Left cardiac atrium (tissue), 4 donors: Measurements from ENCODE around the gene BCL7C. TPM values are rescaled to one million over a fixed set of nuclear protein-coding genes. Genes with fewer than 3 reads are reported as not detected.
"Not testable (repeated sequence)": the region's sequence is repeated elsewhere in the genome, so short reads cannot be mapped to it uniquely, and the experiment has no call there.

ENCODE experiments used
- ATAC-seq, 2 donors: fragments of 200-7000 bp; cut with Tn5 transposase; one replicate each; pipeline ENCODE4 v1.9.1; 2020; ENCODE audit warnings: mild to moderate bottlenecking in 2 of 2, moderate library complexity in 2 of 2
- DNase-seq: peaks from one replicate; pipeline ENCODE4 v3.0.0-alpha.2; 2020
- intact Hi-C, 2 donors: fragments of 100-400 bp; cut with DNase I; formaldehyde crosslinking; loops; one replicate each; pipeline versions ENCODE4 v1.14.1 to v1.15.1; 2022 to 2023
- total RNA-seq, 2 donors: library from RNA; stranded (reverse); fragmentation: NEBNext Ultra II Directional; extraction: Animal tissue kit (Norgen Biotek cat#: 25700); gene quantifications; one replicate each; pipeline ENCODE4 v1.2.1, GENCODE V29; 2021
- donor health status: DM: no; HTN: yes; CAD: no.
- donor health status: DM: no; HTN: yes; CAD: no; lungs with severe emphysema.
- donor health status: DM: yes; HTN: yes; CAD: no.
- donor health status: Dilated cardiomyopathy.

The BCL7C gene
- total RNA-seq, 2 donors from 2014 or later, result 20.9 to 27.9 TPM

- ATAC-seq, result no peak
- intact Hi-C loops, result no loop called here
- no peak for DNase-seq
These were observed 6.7 kb upstream of the BCL7C start for GRCh38 chr16:30900588-30900987.

- intact Hi-C loops, result no loop called here
- ATAC-seq (no peak), DNase-seq (no peak)
These were observed 5.9 kb upstream of the BCL7C start for GRCh38 chr16:30899794-30900193.

DNA sequence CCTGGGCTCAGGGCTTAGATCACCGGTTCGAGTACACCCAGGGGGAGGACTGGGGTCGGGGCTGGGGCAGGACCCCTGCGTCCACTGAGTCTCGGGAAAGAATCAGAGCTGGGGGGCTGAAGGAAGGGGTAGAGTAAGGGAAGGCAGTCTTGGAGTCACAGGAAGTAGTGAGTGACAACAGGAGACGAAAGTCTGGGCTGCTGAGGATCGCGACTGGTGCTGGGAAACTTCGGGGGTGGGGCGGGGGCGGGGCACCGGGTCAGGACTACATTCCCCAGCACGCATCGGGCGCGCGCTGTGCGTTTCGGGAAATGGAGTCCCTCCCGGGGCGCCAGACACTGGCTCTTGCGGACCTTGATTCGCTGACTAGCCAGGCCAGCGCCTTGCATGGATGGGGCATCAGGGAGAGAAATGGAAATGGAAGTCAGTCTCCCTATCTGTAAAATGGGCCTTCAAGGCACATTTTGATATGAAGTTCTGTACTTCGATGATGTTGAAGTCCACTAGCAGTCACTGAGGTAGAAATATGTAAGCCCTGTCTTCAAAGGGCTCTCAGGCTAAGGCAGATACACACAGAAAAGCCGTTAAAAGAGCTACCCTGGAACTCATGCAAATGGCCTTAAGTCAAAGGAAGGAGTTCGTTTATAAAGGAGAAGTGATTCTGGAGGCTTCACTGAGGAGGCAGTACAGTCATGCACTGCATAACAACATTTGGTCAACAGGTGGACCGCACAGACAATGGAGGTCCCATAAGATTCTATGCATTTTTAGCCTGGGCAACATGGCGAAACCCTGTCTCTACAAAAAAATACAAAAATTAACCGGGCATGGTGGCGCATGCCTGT, 3.2 kb upstream of the BCL7C start:
- DNase-seq, result peak; percentile 95
- intact Hi-C loops, result no loop called here
- peak; percentile 67 to 75 for ATAC-seq

DNA sequence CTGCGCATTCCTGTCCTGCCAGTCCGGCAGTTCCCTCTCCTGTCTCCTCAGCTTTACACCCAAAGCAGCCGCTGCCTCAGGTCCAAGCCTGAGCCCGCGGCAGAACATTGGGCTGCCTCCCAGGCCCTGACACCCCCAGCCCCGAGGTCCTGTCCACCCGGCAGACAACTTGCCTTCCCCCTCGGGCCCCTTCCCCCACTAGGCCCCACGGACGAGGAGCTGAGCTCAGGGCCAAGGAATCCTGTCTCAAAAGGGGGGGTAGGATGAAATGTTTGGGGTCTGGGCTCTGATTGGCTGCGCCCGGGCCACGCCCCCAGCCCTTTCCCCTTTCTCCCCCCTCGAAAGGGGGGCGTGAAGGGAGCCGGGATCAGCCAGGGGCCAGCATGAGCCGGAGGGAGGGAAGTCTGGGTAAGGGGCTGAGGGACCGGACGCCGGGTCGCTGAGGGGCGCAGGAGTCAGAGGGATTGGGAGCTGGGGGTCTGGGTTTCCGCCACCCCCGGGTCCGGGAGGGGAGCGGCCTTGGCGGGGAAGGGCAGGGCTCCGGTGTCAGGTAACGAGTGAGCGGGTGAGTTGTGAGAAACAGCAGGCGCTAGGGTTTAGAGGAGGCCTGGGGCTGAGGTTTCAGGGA, 2.5 kb upstream of the BCL7C start, which contains the start of gene CTF1:
TSS of gene CTF1 (plus strand) at position 354 of the 628 bp plus-strand sequence. CDS start at position 384, 30 bp downstream.
- intact Hi-C loops, result no loop called here
- DNase-seq (peak; percentile 81), ATAC-seq (peak; percentile 79 to 81)

- intact Hi-C loops, result no loop called here
- ATAC-seq (no peak), DNase-seq (no peak)
These were observed 1.9 kb upstream of the BCL7C start for GRCh38 chr16:30895627-30896260.

DNA sequence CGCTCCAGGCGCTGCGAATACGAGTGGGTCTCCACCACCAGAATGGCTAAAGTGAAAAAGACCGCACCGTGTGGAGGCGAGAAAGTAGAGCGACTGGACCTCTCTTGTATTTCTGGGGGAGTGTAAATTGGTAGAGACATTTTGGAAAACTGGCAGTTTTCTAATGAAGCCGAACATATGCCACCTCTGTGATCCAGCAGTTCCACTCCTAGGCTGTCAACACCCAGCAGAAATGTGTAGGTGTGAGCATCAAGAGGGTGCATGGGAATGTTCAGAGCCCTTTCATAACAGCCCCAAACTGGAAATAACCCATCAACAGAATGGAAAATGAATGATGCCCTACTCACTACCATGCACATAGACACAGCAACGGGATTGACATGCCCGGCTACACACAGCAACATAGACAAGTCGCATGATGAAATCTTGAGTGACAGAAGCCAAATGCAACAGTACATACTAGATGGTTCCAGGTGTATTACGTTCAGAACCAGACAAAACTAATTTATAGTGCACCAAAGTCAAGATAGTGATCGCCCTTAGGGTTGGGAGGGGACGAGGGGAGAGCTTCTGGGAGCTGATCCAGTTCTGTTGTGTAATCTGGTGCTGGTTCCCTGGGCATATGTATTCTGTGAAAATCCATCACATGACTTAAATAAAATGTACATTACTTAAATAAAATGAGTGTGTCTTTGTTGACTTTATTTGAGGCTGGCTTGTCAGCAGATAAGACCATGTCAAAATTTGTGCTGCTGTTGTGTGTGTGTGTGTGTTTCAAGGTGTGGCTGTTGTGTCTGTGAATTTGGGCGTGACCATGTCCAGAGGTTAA, 877 bp upstream of the BCL7C start:
- intact Hi-C loops, result no loop called here
- ATAC-seq (no peak), DNase-seq (no peak)

GRCh38 chr16:30893417-30893743, 497 bp downstream of the BCL7C start:
- ATAC-seq (no peak), DNase-seq (no peak)
- intact Hi-C loops, result no loop called here

- DNase-seq, result no peak
- ATAC-seq, result no peak
- intact Hi-C loops, result no loop called here
These were observed 1.0 kb downstream of the BCL7C start for GRCh38 chr16:30892670-30893416.

DNA sequence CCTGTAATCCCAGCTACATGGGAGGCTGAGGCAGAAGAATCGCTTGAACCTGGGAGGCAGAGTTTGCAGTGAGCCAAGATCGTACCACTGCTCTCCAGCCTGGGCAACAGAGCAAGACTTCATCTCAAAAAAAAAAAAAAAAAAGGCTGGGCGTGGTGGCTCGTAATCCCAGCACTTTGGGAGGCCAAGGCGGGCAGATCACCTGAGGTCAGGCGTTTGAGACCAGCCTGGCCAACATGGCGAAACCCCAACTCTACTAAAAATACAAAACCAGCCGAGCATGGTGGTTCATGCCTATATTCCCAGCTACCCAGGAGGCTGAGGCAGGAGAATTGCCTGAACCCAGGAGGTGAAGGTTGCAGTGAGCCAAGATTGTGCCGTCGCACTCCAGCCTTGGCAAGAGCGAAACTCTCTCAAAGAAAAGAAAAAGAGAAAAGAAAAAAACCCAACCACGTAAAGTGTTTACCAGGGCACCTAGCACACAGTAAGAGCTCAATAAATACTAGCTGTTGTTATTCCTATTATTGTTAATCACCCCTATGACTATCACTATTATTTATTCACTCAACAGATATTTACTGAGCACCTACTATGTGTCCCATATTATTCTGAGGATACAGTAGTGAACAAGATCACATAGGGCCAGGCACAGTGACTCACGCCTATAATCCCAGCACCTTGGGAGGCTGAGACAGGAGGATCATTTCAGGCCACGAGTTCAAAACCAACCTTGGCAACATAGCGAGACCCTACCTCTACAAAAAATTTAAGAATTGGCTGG, 2.6 kb downstream of the BCL7C start:
- ATAC-seq, intact Hi-C loops, DNase-seq: not testable (repeated sequence)

- no peak for ATAC-seq
- intact Hi-C loops, result no loop called here
- DNase-seq, result no peak
These were observed 4.2 kb downstream of the BCL7C start for GRCh38 chr16:30889721-30890120.

GRCh38 chr16:30888856-30889499, 4.9 kb downstream of the BCL7C start:
- no peak for DNase-seq
- intact Hi-C loops, result no loop called here
- no peak for ATAC-seq

DNA sequence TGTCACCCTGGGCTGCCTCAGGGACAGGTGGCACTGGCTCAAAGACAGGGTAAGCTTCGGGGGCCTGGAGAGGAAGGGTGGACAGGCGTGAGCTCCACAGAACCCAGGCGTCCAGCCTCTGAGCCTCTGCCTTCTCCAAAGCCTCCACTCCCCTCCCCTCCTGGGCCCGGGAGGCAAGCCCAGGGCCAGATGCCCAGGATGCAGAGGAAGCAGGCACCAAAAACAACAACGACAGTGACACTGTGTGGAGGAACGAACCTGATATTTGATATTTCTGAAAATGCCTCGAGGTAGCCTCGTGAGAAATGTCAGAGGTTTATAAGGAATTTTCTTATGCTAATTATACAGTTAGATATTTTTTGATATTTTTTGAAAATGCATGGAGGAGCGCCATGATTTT, 6.0 kb downstream of the BCL7C start:
- ATAC-seq (no peak), DNase-seq (no peak)

DNA sequence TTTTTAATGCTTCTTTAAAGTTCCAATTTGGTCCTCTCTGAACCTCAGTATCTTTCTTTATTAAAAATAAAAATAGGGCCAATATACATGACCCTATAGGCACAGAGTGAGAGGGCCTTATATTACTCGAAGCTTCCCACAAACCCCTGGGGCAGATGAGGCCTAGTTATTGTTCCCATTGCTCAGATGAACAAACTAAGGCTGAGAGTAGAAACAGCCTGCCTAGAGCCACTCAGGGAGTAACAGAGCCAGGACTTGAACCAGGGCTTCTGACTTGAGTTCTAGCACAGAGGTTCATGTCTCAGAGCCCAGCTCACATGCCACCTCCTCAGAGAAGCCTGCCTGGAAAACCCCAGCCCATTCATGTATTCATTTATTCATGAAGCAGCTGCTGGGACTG, 7.7 kb downstream of the BCL7C start:
- no peak for DNase-seq
- intact Hi-C loops, result no loop called here
- no peak for ATAC-seq

More for the DNA sequence above, 6.0 kb downstream of the BCL7C start:
- intact Hi-C loops, result no loop called here

GRCh38 chr16:30885196-30885595, 8.7 kb downstream of the BCL7C start:
- DNase-seq (no peak), ATAC-seq (no peak)
- intact Hi-C loops, result no loop called here

DNA sequence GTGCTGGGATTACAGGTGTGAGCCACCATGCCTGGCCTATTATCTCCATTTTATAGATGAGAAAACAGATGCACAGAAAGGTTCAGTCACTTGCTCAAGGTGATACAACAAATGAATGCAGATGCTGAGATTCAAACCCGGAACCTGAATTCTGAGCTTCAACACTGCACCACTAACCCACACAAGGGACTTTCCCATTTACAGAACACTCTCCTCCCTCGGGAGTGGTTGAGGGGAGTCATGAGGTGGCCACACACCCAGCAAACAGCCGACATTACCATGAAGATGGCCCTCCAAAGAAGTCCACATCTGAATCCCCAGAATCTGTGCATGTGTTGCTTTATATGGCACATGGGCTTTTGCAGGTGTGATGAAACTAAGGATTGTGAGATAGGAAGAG, 9.1 kb downstream of the BCL7C start:
- ATAC-seq, result no peak
- intact Hi-C loops, result no loop called here
- DNase-seq, result no peak

- DNase-seq (no peak), ATAC-seq (no peak)
- intact Hi-C loops, result no loop called here
These were observed 11.2 kb downstream of the BCL7C start for GRCh38 chr16:30882429-30883310.

- intact Hi-C loops, result no loop called here
These were observed 17.0 kb downstream of the BCL7C start for GRCh38 chr16:30876867-30877266.

More at GRCh38 chr16:30876867-30877266, 17.0 kb downstream of the BCL7C start:
- DNase-seq (no peak), ATAC-seq (no peak)
